Keratinocyte (primary cell): ENCODE measurements around the gene TXLNG. TPM values are rescaled to one million over a fixed set of nuclear protein-coding genes. Genes with fewer than 3 reads are reported as not detected.
"Not testable (repeated sequence)": the region's sequence is repeated elsewhere in the genome, so short reads cannot be mapped to it uniquely, and the experiment has no call there.

Source experiments
- DNase-seq: peaks from one replicate; pipeline ENCODE4 v3.0.0-alpha.2; 2011; ENCODE audit warnings: low read depth, missing footprints, low spot score
- FAIRE-seq: peaks from 2 replicates; lab custom pipeline; 2011; peaks lifted over from hg19 to GRCh38; lab: Jason Lieb, UNC
- H2AFZ ChIP-seq: 2 replicates; pipeline ENCODE4 v1.6.0; 2012; ENCODE audit warnings: low read length, control low read depth, inconsistent platforms; ENCODE audit not compliant: control insufficient read depth
- H3K27ac ChIP-seq: 2 replicates; pipeline ENCODE4 v1.5.1; 2011; ENCODE audit warnings: low read length; ENCODE audit not compliant: control insufficient read depth, insufficient read depth
- H3K27me3 ChIP-seq: 3 replicates; pipeline ENCODE4 v1.6.0; 2011; ENCODE audit warnings: low read length; ENCODE audit not compliant: control insufficient read depth, insufficient read depth; ENCODE audit errors: extremely low read depth
- H3K36me3 ChIP-seq, 2 experiments: 2 replicates in 1 of 2; 3 replicates in 1 of 2; pipeline ENCODE4 v1.5.1; 2011; ENCODE audit warnings: low read length in 2 of 2, mild to moderate bottlenecking in 1 of 2; ENCODE audit not compliant: control insufficient read depth in 2 of 2, insufficient read depth in 2 of 2; ENCODE audit errors: extremely low read depth in 1 of 2
- H3K4me1 ChIP-seq: 3 replicates; pipeline ENCODE4 v1.5.1; 2011; ENCODE audit warnings: low read length; ENCODE audit not compliant: control insufficient read depth, insufficient read depth; ENCODE audit errors: extremely low read depth
- H3K4me2 ChIP-seq: 3 replicates; pipeline ENCODE4 v1.6.0; 2011; ENCODE audit warnings: low read depth, low read length; ENCODE audit not compliant: control insufficient read depth, insufficient read depth; ENCODE audit errors: extremely low read depth
- H3K4me3 ChIP-seq, 3 experiments: fragments of 200-600 bp in 1 of 3; sonication (generic) in 1 of 3; 2 replicates in 2 of 3; 3 replicates in 1 of 3; pipeline ENCODE4 v1.5.1; 2011 to 2016; ENCODE audit warnings: low read length in 3 of 3, mild to moderate bottlenecking in 3 of 3, control low read depth in 2 of 3, inconsistent platforms in 1 of 3, low read depth in 1 of 3, mixed read lengths in 1 of 3, mixed run types in 1 of 3, moderate library complexity in 1 of 3; ENCODE audit not compliant: control insufficient read depth in 2 of 3, insufficient read depth in 2 of 3; ENCODE audit errors: extremely low read depth in 1 of 3
- H3K79me2 ChIP-seq: 2 replicates; pipeline ENCODE4 v1.6.0; 2012; ENCODE audit warnings: low read length; ENCODE audit not compliant: control insufficient read depth, insufficient read depth
- H3K9ac ChIP-seq: 3 replicates; pipeline ENCODE4 v1.6.0; 2011; ENCODE audit warnings: low read length; ENCODE audit not compliant: control insufficient read depth, insufficient read depth; ENCODE audit errors: extremely low read depth
- H3K9me1 ChIP-seq: 3 replicates; pipeline ENCODE4 v1.6.0; 2011; ENCODE audit warnings: low read length; ENCODE audit not compliant: control insufficient read depth, insufficient read depth; ENCODE audit errors: extremely low read depth
- H3K9me3 ChIP-seq: 2 replicates; pipeline ENCODE4 v1.5.1; 2012; ENCODE audit warnings: low read depth, low read length; ENCODE audit not compliant: control insufficient read depth
- H4K20me1 ChIP-seq: 3 replicates; pipeline ENCODE4 v1.6.0; 2011; ENCODE audit warnings: low read length; ENCODE audit not compliant: control insufficient read depth, insufficient read depth; ENCODE audit errors: extremely low read depth
- CTCF ChIP-seq, 3 experiments: IDR thresholded peaks in 1 of 3; conservative IDR thresholded peaks in 1 of 3; optimal IDR thresholded peaks in 1 of 3; 2 replicates in 2 of 3; 3 replicates in 1 of 3; pipeline versions ENCODE3 to v1.5.1; 2011; ENCODE audit warnings: low read length in 3 of 3, mild to moderate bottlenecking in 3 of 3, moderate library complexity in 2 of 3, control low read depth in 1 of 3, inconsistent platforms in 1 of 3; ENCODE audit not compliant: insufficient read depth in 2 of 3; ENCODE audit errors: extremely low read depth in 1 of 3
- EZH2 ChIP-seq: IDR thresholded peaks from one replicate; pipeline ENCODE4 v1.6.1; 2012; ENCODE audit warnings: inconsistent platforms, mild to moderate bottlenecking, low read length, moderate library complexity
- dilution Hi-C: fragments of 300-500 bp; cut with MboI; formaldehyde crosslinking; loops from one replicate; pipeline ENCODE4 v1.7.0; 2020; ENCODE audit warnings: low sequenced_read_pairs; ENCODE audit not compliant: extremely low pct_ligation_motif_present
- polyA plus RNA-seq, 5 experiments: library from polyadenylated mRNA; depleted of rRNA in 3 of 5; stranded (reverse) in 3 of 5; stranded (forward) in 1 of 5; unstranded in 1 of 5; fragments of >200 nt; gene quantifications; 1 replicate in 1 of 5; 2 replicates in 3 of 5; 3 replicates in 1 of 5; pipeline versions ENCODE4 v1.2.1 to v1.2.3, GENCODE V29; 2011 to 2012; ENCODE audit warnings: missing spikeins in 2 of 5, low read depth in 1 of 5, low replicate concordance in 1 of 5

The TXLNG gene
- polyA plus RNA-seq, 1 donor (not counting 4 experiments of a cell fraction or from before 2014, with no cell fraction given), result 38.5 TPM

DNA sequence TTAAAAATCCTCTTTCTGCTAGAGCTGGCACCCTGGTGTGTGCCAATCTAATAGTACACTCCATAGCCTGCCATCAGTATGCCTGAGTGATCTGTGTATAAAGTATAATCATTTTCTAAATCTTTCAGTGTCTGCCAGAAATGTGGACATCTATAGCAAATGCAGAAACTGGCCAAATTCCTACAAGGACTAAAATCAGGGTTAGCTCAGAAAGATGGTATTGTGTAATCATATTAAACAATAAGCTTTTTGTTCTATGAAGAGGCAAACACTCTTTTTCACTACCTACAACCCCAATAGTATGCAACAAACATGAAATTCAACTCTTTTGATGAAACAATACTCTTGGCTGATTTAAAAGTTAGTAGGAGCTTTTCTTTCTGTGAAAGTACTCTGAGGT is 7.7 kb upstream of the TXLNG start:
- dilution Hi-C loops, result no loop called here
- no peaks in the 10 kb centered on the region for H3K36me3 ChIP-seq
- TF ChIP-seq CTCF (optimal IDR thresholded peaks at IDR 0.05 in 1 of 3, IDR thresholded peaks at IDR 0.05 in 1 of 3, conservative IDR thresholded peaks at IDR 0.05 in 1 of 3; ENCODE audit: extremely low read depth in 1 of 3, insufficient read depth in 2 of 3, low read length in 3 of 3), result no peak
- no peak for TF ChIP-seq EZH2
- no peaks in the 10 kb centered on the region for H3K79me2 ChIP-seq
- no peaks in the 10 kb centered on the region for H3K9me1 ChIP-seq
- no peak overlapping the region for H3K4me2 ChIP-seq
- H3K4me3 ChIP-seq, result no peak overlapping the region
- H3K9me3 ChIP-seq, result no peaks in the 10 kb centered on the region
- no peaks in the 10 kb centered on the region for H4K20me1 ChIP-seq
- H3K27me3 ChIP-seq, result no peaks in the 10 kb centered on the region
- H3K4me1 ChIP-seq, result peaks cover 6% of the 10 kb centered on the region
- H3K9ac ChIP-seq, result no peak overlapping the region
- H3K27ac ChIP-seq, result no peak overlapping the region
- FAIRE-seq, result no peak
- no peak for DNase-seq
- no peak overlapping the region for H2AFZ ChIP-seq

DNA sequence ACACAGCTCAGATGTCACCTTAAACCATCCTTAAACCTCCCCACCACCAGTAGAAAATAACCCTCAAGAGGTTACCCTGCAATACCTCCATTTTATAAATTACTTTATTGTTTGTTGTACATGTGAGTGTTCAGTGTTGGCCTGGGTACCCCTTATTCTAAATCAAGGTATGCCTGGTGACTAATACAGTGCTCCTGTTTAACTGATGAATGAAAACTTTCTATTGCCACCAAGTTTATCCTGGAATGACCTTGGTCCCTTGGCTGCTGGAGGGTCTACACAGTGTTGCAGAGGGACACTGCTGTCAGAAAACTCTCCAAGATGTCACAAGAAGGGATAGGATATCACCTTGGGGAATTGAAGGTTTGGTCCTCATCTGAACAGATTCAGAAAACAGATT is 7.3 kb upstream of the TXLNG start:
- no peak for DNase-seq
- Histone ChIP-seq H4K20me1 (no peaks in the 10 kb centered on the region), H2AFZ (no peak overlapping the region), H3K4me2 (no peak overlapping the region), H3K4me3 (no peak overlapping the region), H3K36me3 (no peaks in the 10 kb centered on the region), H3K4me1 (peaks cover 6% of the 10 kb centered on the region), H3K79me2 (no peaks in the 10 kb centered on the region), H3K27ac (no peak overlapping the region), H3K9ac (no peak overlapping the region), H3K9me3 (no peaks in the 10 kb centered on the region), H3K9me1 (no peaks in the 10 kb centered on the region), H3K27me3 (no peaks in the 10 kb centered on the region)
- TF ChIP-seq EZH2, result no peak
- TF ChIP-seq CTCF (optimal IDR thresholded peaks at IDR 0.05 in 1 of 3, IDR thresholded peaks at IDR 0.05 in 1 of 3, conservative IDR thresholded peaks at IDR 0.05 in 1 of 3; ENCODE audit: extremely low read depth in 1 of 3, insufficient read depth in 2 of 3, low read length in 3 of 3), result no peak
- no peak for FAIRE-seq
- dilution Hi-C loops, result no loop called here

DNA sequence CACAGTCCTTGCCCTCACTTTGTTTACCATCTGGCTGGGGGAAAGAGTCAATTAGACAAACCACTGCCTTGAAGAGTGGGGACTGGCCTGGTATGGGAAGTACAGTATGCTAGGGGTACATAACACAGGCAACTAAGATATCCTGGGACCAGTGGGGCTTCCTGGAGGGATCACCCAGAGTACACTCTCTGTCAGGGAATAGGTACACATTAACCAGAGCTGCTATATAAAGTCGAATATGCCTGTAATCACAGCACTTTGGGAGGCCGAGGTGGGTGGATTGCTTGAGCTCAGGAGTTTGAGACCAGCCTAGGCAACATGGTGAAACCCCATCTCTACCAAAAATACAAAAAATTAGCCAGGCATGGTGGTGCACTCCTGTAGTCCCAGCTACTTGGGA is 6.5 kb upstream of the TXLNG start:
- H3K9me3 ChIP-seq, FAIRE-seq, H3K36me3 ChIP-seq, dilution Hi-C loops, H2AFZ ChIP-seq, H3K4me1 ChIP-seq, H3K27ac ChIP-seq, H3K9ac ChIP-seq, H3K4me2 ChIP-seq, H3K27me3 ChIP-seq, H3K4me3 ChIP-seq, H3K9me1 ChIP-seq, H4K20me1 ChIP-seq, H3K79me2 ChIP-seq, DNase-seq: not testable (repeated sequence)
